ENCODE results near the gene FLT3.

DNA sequence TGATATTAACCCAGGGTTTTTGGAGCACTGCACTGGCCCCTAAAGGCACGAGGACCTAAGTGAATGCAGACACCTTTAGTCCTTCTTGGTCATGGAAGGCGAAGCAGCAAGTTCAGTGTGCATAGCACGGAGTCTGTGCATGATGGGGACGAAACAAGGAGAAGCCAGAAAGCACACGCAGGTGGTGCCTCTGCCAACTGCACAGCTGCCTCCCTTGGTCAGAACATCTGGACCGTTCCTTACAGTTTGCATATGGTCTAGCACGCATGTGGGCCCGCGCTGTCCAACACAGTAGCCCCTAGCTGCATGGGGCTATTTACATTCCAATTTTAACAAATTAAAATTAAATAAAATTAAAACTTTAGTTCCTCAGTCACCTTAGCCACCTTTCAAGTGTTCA is 44.0 kb downstream of the FLT3 start:
- TF ChIP-seq, protein P1, sequence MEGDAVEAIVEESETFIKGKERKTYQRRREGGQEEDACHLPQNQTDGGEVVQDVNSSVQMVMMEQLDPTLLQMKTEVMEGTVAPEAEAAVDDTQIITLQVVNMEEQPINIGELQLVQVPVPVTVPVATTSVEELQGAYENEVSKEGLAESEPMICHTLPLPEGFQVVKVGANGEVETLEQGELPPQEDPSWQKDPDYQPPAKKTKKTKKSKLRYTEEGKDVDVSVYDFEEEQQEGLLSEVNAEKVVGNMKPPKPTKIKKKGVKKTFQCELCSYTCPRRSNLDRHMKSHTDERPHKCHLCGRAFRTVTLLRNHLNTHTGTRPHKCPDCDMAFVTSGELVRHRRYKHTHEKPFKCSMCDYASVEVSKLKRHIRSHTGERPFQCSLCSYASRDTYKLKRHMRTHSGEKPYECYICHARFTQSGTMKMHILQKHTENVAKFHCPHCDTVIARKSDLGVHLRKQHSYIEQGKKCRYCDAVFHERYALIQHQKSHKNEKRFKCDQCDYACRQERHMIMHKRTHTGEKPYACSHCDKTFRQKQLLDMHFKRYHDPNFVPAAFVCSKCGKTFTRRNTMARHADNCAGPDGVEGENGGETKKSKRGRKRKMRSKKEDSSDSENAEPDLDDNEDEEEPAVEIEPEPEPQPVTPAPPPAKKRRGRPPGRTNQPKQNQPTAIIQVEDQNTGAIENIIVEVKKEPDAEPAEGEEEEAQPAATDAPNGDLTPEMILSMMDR (IDR thresholded peaks at IDR 0.05; ENCODE audit: poor library complexity): no peak
- no peak for TF ChIP-seq EZH2 (IDR thresholded peaks at IDR 0.05; ENCODE audit: borderline replicate concordance)

All from hepatocyte (in vitro differentiated cells).